ENCODE results near the gene SPATA6L. TPM values are rescaled to one million over a fixed set of nuclear protein-coding genes. Genes with fewer than 3 reads are reported as not detected.
A peak's percentile ranks its signal among the peaks of the same experiment; 100 is the strongest.

The SPATA6L gene
- total and polyA plus RNA-seq, 2 of the 13 experiments (the other 11 are each of a cell fraction or from before 2014, with no cell fraction given): 1.1 to 1.9 TPM

- TF ChIP-seq THAP9 (CRISPR knock-in tag; IDR thresholded peaks at IDR 0.05; ENCODE audit: borderline replicate concordance) (no peak), ZNF772 (CRISPR knock-in tag; IDR thresholded peaks at IDR 0.05) (no peak), NR1H2 (CRISPR knock-in tag; IDR thresholded peaks at IDR 0.05; ENCODE audit: borderline replicate concordance, low read depth) (no peak), ZNF354B (CRISPR knock-in tag; IDR thresholded peaks at IDR 0.05) (no peak), ZC3H13 (CRISPR knock-in tag; IDR thresholded peaks at IDR 0.05) (peak; percentile 68; the same call in 1 of the 2 replicates), FOSL1 (CRISPR knock-in tag; IDR thresholded peaks at IDR 0.05; ENCODE audit: borderline replicate concordance) (no peak), ARID4A (CRISPR knock-in tag; IDR thresholded peaks at IDR 0.05; ENCODE audit: borderline replicate concordance) (no peak), ZNF850 (CRISPR knock-in tag; conservative IDR thresholded peaks at IDR 0.05) (no peak; the same call in 1 of the 2 replicates), TERF1 (CRISPR knock-in tag; IDR thresholded peaks at IDR 0.05) (no peak), RBM39 (IDR thresholded peaks at IDR 0.05; ENCODE audit: low read depth, low read length, poor library complexity, severe bottlenecking) (no peak), ZNF891 (CRISPR knock-in tag; IDR thresholded peaks at IDR 0.05) (no peak), SRF (IDR thresholded peaks at IDR 0.05; ENCODE audit: low read depth, low read length) (peak; percentile 17; the same call in 1 of the 2 replicates), ETV6 (CRISPR knock-in tag; conservative IDR thresholded peaks at IDR 0.05) (no peak), SIN3A (IDR thresholded peaks at IDR 0.05; ENCODE audit: borderline replicate concordance, low read depth, low read length) (no peak), EEA1 (CRISPR knock-in tag; IDR thresholded peaks at IDR 0.05; ENCODE audit: borderline replicate concordance) (no peak)
- TF ChIP-seq, protein P1, sequence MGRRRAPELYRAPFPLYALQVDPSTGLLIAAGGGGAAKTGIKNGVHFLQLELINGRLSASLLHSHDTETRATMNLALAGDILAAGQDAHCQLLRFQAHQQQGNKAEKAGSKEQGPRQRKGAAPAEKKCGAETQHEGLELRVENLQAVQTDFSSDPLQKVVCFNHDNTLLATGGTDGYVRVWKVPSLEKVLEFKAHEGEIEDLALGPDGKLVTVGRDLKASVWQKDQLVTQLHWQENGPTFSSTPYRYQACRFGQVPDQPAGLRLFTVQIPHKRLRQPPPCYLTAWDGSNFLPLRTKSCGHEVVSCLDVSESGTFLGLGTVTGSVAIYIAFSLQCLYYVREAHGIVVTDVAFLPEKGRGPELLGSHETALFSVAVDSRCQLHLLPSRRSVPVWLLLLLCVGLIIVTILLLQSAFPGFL (CRISPR knock-in tag; IDR thresholded peaks at IDR 0.05): no peak
- TF ChIP-seq, protein P2, sequence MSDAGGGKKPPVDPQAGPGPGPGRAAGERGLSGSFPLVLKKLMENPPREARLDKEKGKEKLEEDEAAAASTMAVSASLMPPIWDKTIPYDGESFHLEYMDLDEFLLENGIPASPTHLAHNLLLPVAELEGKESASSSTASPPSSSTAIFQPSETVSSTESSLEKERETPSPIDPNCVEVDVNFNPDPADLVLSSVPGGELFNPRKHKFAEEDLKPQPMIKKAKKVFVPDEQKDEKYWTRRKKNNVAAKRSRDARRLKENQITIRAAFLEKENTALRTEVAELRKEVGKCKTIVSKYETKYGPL (CRISPR knock-in tag; IDR thresholded peaks at IDR 0.05): no peak
Observed at GRCh38 chr9:4662989-4663792, 3.1 kb downstream of the SPATA6L start (continued).

All from HepG2 (cell line).